Measurements from ENCODE around the gene SOCS1.

The SOCS1 gene

DNA sequence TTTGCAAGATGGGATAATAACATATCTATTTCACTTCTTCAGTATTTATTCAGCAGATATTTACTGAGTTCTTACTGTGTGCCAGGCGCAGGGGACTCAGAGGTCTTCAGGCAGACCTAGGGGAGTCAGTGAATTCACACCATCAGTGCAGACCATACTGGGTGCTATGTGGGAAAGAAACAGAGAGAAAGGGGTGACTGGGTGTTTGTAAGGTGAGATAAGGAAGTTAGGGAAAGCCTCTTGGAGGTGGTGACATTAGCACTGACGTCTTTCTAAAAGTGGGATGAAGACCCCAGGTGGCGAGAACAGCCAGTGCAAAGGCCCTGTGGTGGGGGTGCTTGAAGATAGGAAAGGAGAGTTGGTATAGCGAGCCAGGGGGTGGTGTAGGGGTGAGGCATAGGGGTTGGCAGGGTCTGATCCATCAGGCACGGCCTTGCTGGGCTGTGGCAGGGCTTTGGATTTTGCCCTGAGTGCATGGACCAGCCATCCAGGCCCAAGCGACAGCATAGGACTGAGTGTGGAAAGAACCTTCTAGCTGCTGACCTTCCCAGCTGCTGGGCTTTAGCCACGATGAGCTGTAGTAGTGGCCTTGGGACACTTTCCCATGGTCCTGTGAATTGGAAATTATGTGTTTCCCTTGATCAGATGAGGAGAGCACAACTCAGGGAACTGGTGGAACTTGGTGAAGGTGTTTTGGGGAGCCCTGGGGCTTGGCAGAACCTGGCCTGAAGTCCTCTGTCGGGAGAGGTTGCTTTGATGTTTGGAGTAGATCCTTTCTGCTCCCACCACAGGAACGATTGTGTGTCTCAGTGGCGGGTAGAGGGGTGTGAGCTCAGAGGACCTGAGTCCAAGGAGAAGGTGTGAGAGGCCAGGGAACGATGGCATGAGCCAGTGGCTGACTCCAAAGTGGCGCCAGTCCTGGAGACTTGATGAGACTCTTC lies 3.9 kb upstream of the SOCS1 start:
- DNase-seq = no peak

DNA sequence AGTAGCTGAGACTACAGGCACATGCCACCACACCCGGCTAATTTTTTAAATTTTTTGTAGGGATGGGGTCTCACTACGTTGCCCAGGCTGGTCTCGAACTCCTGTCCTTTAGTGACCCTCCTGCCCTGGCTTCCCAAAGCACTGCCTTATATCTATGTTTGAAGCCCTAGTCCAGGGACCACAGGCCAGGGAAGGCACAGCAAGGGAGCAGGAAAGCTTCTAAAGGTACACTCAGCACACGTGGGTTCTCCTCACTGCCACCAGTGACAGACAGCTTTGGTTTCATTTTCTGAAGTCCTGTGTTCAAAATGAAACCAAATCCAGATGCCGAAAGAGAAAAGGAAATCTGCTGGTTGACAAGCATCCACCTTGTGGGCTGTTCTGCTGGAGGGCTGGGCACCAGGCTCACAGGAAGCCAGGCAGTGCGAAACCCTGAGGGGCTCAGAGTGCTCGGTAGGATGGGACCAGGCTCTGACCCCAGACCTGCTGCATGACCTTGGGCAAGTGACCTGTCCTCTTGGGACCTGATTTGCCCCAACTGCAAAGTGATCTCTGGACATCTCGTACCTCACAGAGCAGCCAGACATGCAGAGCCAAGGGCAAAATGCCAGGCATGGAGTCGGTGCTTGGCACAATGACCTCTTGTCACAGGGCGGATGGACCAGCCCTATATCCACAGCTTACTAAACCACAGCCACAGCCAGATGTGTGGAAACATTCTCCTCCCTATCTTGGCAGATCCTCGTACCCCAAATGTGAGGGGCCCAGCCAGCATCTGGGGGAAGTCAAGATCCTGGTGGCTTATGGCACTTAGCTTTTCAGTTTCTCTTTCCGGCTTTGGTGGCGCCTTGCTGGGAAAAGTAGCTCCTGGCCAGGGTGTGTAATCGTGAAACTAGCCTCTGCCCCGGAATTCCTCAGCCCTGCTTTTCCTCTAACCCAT lies 2.8 kb upstream of the SOCS1 start:
- no peak for DNase-seq

- DNase-seq = no peak
Measured at GRCh38 chr16:11257131-11257938, 1.3 kb upstream of the SOCS1 start.

GRCh38 chr16:11256661-11257130 lies 692 bp upstream of the SOCS1 start:
- no peak for DNase-seq

GRCh38 chr16:11254913-11255736 lies 879 bp downstream of the SOCS1 start:
- DNase-seq = peak; percentile 64

DNA sequence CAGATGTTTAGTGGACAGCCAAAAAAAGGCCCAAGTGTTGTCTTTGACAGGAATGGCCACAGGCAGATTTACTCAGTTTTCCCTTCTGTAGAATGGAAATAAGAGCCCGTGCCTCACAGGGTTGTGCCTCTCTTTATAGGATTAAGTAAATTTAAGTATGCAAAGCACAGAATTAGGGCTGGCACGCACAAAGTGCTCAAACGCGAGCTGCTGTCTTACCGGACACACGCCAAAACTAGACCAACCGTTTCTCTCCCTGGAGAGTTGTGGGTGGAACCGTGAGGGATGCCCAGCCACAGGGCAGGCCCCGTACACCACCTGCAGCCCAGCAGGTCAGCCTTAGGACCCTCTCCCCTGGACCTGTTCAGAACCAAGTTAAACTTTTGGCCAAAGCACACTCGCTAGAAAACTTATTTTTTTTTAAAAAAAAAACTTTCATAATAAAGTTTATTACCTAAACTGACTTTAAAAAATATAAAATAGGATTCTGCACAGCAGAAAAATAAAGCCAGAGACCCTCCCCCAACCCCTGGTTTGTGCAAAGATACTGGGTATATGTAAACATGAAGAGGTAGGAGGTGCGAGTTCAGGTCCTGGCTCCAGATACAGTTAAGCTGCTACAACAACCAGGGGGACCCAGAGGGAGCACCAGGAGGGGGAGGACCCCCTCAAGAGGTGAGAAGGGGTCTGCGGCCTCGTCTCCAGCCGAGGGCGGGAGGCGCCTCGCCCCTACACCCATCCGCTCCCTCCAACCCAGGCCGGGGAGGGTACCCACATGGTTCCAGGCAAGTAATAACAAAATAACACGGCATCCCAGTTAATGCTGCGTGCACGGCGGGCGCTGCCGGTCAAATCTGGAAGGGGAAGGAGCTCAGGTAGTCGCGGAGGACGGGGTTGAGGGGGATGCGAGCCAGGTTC lies 1.8 kb downstream of the SOCS1 start:
- DNase-seq = no peak

DNA sequence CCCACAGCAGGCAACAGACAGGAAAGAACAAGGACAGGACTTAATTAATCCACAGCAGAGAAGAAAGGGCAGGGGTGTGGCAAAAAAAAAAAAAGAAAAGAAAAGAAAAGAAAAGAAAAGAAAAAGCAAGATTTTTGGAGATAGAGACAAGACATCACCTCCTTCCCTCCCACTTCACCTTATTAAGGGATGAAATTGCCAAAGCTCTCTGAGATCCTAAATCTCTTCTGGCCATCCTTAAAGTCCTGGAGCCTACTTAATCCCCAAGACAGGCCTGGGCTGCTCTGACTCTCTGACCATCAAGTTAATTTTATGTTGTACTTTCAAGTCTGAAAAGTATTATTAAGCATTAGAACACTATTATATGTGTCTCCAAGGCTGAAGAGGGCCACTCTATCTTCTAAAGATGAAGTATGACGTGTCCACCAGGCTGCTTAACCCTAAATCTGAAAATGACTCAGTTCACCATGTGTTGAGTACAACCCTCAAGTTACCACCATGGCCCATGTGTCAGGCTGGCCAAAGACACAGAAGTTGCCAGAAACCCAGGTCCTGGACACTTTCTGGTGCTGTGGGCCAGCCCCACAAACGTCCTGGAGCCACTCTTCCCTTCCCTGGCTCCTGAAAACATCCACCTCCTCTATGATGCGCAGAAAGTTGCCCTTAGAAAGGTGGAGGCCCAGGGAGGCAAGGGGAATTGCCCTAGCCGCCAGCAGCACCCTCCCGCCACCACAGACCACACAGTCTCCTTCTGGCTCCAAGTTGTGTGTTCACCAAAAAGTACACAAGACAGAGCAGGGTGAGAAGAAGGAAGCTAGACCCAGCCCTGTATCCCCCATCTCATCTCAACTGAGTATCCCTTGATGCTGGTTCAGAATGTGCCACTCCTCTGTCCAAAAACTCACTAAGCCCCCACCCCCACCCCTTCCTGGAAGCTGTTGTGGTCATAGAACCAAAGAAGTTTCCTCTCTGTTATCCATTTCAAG lies 2.7 kb downstream of the SOCS1 start:
- peak; percentile 32 for DNase-seq

GRCh38 chr16:11252482-11252931 lies 3.5 kb downstream of the SOCS1 start:
- no peak for DNase-seq

GRCh38 chr16:11251525-11252481 lies 4.2 kb downstream of the SOCS1 start:
- peak; percentile 71 for DNase-seq

DNA sequence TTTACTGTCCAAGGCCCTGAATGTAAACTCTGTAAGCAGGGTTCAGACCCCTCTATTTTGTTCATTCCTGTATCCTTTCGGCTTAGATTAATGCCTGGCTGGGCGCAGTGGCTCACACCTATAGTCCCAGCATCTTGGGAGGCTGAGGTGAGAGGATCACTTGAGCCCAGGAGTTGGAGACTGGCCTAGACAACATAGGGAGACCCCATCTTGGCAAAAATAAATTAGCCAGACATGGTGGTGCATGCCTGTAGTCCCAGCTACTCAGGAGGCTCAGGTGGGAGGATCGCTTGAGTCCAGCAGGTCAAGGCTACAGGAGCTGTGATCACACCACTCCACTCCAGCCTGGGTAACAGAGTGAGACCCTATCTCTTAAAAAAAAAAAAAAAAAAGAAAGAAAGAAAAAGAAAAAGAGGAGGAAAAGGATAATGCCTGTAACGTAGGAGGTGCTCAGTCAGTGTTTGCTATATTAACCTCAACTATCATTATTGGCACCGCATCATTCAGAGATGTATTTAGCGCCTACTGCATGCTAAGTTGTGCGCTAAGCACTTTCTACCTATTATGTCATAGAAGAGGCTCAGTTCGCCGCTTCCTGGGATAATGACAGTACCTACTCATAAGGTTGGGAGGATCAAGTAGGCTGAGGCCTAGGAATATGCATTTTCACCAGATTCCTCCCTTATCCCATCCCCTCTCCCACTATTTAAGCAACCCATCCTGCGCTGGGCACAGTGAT lies 5.0 kb downstream of the SOCS1 start:
- DNase-seq = no peak

- no peak for DNase-seq
Measured at GRCh38 chr16:11250091-11250785, 5.8 kb downstream of the SOCS1 start.

DNA sequence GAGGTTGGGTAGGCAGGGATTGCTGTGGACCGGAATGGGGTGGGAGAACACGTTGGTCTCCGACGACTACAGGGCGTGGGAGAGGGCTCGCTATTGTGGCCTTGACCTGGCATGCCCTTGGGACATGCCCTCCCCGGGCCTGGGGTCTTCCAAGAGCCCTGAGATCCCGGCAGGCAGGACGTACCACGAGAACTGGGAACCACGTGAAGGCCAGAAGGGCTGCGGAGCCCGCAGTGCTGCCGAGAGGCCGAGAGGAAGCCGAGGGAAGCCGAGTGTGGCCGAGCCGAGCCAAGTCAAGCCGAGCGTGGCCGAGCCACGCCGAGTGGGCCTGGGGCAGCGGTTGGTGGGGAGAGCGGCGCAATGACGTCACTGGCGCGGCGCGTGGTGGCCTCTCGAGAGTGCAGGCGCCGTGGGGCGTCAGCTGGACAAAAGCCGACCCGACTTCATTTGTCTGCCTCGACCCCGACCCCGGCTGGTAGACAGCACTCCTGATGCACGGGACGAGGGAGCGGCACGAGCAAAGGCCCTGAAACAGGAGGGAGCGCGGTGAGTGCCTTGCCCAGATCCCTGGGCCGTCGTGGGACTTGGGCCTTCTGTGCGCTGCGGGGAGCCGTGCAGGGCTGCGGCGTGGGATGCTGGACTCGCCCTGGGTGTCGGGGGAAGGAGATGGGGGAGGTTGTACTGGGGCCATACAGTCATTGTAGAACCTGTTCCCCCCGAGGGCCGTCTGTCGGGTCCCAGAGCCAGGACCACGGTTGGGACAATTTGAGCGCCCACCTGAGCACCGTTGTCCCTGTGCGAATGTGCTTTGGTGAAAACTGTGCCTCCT lies 6.6 kb downstream of the SOCS1 start:
- no peak for DNase-seq

- no peak for DNase-seq
Measured at GRCh38 chr16:11248133-11248532, 7.9 kb downstream of the SOCS1 start.

GRCh38 chr16:11245988-11246387 lies 10.0 kb downstream of the SOCS1 start:
- DNase-seq = no peak

DNA sequence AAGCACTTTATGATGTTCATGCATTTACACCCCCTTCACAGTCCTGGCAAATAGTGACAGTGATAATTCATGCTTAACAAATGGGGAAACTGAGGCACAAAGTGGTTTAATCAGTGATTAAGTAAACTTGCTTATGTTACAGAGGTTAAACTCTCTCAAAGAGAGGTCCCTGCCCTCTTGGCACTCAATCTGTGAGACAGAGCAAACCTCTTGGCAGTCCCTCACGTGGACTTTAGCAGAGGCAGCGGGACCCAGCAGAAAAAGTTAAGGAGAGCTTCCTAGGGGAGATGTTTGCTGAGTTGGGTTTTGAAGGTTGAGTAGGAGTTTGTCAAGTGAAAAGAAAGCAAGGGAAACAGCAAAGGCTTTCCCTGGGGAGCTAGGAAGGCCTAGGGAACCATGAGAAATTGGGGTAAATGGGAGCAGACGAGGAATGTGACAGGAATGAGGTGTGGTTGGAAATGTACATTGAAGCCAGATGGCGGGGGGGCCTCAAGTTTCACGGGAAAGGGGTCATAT lies 10.7 kb downstream of the SOCS1 start:
- DNase-seq = no peak
